Neuronal stem cell (in vitro differentiated cells): ENCODE data around the gene NTHL1.

Experiments
- DNase-seq: peaks from one replicate; pipeline ENCODE4 v3.0.0-alpha.2; 2013; ENCODE audit warnings: low spot score
- H2AFZ ChIP-seq: one replicate; pipeline ENCODE4 v1.6.1; 2013; ENCODE audit warnings: mild to moderate bottlenecking, low read length, inconsistent platforms
- H2AK5ac ChIP-seq: 2 replicates; pipeline ENCODE4 v1.6.1; 2013; ENCODE audit warnings: low read depth, mild to moderate bottlenecking, inconsistent platforms, low read length, moderate library complexity, mixed read lengths
- H2BK120ac ChIP-seq: 2 replicates; pipeline ENCODE4 v1.6.1; 2013; ENCODE audit warnings: low read depth, mild to moderate bottlenecking, inconsistent platforms, low read length, moderate library complexity, mixed read lengths
- H2BK12ac ChIP-seq: one replicate; pipeline ENCODE4 v1.6.1; 2013; ENCODE audit warnings: low read length, inconsistent platforms
- H2BK15ac ChIP-seq: 2 replicates; pipeline ENCODE4 v1.6.1; 2013; ENCODE audit warnings: mild to moderate bottlenecking, low read length, inconsistent platforms, mixed read lengths
- H2BK5ac ChIP-seq: one replicate; pipeline ENCODE4 v1.6.1; 2013; ENCODE audit warnings: inconsistent platforms, mild to moderate bottlenecking, low read length, moderate library complexity
- H3K14ac ChIP-seq: one replicate; pipeline ENCODE4 v1.6.1; 2013; ENCODE audit warnings: low read length, inconsistent platforms
- H3K18ac ChIP-seq: 2 replicates; pipeline ENCODE4 v1.6.1; 2013; ENCODE audit warnings: low read length, inconsistent platforms
- H3K23ac ChIP-seq: 2 replicates; pipeline ENCODE4 v1.6.1; 2013; ENCODE audit warnings: low read depth, mild to moderate bottlenecking, mixed read lengths, low read length, inconsistent platforms; ENCODE audit not compliant: poor library complexity
- H3K27ac ChIP-seq: replicated peaks from 3 replicates; pipeline ENCODE4 v1.5.1; 2013; ENCODE audit warnings: low read length, inconsistent platforms
- H3K27me3 ChIP-seq, 3 experiments: 2 replicates each; pipeline ENCODE4 v1.6.1; 2013; ENCODE audit warnings: low read length in 3 of 3, mild to moderate bottlenecking in 2 of 3, inconsistent platforms in 1 of 3, low read depth in 1 of 3, mixed read lengths in 1 of 3, moderate library complexity in 1 of 3; ENCODE audit not compliant: control insufficient read depth in 3 of 3, insufficient read depth in 3 of 3
- H3K36me3 ChIP-seq, 2 donors: replicated peaks in 1 of 2; 2 replicates each; pipeline ENCODE4 v1.6.1; 2013; ENCODE audit warnings: low read length in 2 of 2; ENCODE audit not compliant: control insufficient read depth in 2 of 2, insufficient read depth in 2 of 2
- H3K4ac ChIP-seq: 2 replicates; pipeline ENCODE4 v1.6.1; 2013; ENCODE audit warnings: inconsistent platforms, mild to moderate bottlenecking, low read length, moderate library complexity
- H3K4me1 ChIP-seq, 2 donors: 1 replicate in 1 of 2; 2 replicates in 1 of 2; pipeline ENCODE4 v1.6.1; 2013; ENCODE audit warnings: low read length in 2 of 2, low read depth in 1 of 2; ENCODE audit not compliant: control insufficient read depth in 2 of 2, insufficient read depth in 1 of 2
- H3K4me2 ChIP-seq: one replicate; pipeline ENCODE4 v1.6.1; 2013; ENCODE audit warnings: mild to moderate bottlenecking, low read length, inconsistent platforms; ENCODE audit not compliant: insufficient read depth, poor library complexity, severe bottlenecking
- H3K4me3 ChIP-seq, 2 donors: 2 replicates each; pipeline ENCODE4 v1.5.1; 2013; ENCODE audit warnings: low read length in 2 of 2, mild to moderate bottlenecking in 2 of 2, inconsistent platforms in 1 of 2, moderate library complexity in 1 of 2
- H3K79me1 ChIP-seq: one replicate; pipeline ENCODE4 v1.6.1; 2013; ENCODE audit warnings: low read depth, mild to moderate bottlenecking, inconsistent platforms, low read length, moderate library complexity
- H3K9ac ChIP-seq: one replicate; pipeline ENCODE4 v1.6.1; 2013; ENCODE audit warnings: mild to moderate bottlenecking, low read depth, low read length, inconsistent platforms; ENCODE audit not compliant: poor library complexity
- H3K9me3 ChIP-seq, 2 donors: replicated peaks in 1 of 2; 2 replicates each; pipeline versions ENCODE3 to v1.6.1; 2013; ENCODE audit warnings: low read length in 2 of 2, mild to moderate bottlenecking in 2 of 2, inconsistent platforms in 1 of 2, low read depth in 1 of 2, mixed read lengths in 1 of 2, moderate library complexity in 1 of 2; ENCODE audit not compliant: control insufficient read depth in 2 of 2, insufficient read depth in 1 of 2
- H4K8ac ChIP-seq: one replicate; pipeline ENCODE4 v1.6.1; 2013; ENCODE audit warnings: low read depth, mild to moderate bottlenecking, inconsistent platforms, low read length, moderate library complexity
- H4K91ac ChIP-seq: one replicate; pipeline ENCODE4 v1.6.1; 2013; ENCODE audit warnings: low read length, low read depth, mild to moderate bottlenecking, inconsistent platforms; ENCODE audit not compliant: poor library complexity
- WGBS, 2 donors: extraction: QIAGEN DNeasy Blood & Tissue Kit; methylation state at CpG; one replicate each; pipeline ENCODE4 v1.1.7; 2013; ENCODE audit warnings: missing lambda C conversion rate in 2 of 2, mixed read lengths in 1 of 2; ENCODE audit not compliant: insufficient read length in 2 of 2, insufficient replicate concordance in 1 of 2; ENCODE audit errors: extremely low coverage in 2 of 2; 5-methylcytosine and 5-hydroxymethylcytosine counted together

NTHL1 gene

DNA sequence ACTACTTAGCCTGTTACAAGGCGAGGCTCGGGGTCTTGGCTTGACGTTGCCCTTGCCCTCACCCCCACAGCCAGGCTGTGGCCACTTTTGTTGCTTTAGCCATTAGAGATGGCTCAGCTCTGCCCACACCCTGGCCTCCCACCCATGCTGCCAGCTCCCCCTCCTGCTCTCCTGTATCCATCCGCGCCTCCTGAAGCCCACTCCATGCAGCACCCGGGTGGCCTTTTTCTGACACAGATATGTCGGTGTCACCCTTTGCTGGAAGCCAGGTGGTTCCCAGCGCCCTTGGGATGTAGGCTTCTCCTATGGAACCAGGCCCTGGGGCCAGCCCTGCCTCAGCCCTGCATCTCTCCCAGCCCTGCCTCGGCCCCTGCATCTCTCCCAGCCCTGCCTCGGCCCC, 9.8 kb upstream of the NTHL1 start:
- WGBS, 2 donors, result no CpG with 5 or more reads among the region's 10 CpGs
- Histone ChIP-seq H3K27me3 (no peaks in the 10 kb centered on the region), H3K27ac (no peak overlapping the region), H3K36me3 (peaks cover 32 to 74% of the 10 kb centered on the region in 2 donors), H4K91ac (no peak overlapping the region), H2BK5ac (peak overlapping the region; percentile 93), H3K4me3 (no peak overlapping the region), H2AK5ac (peak overlapping the region; percentile 81), H3K9ac (peak overlapping the region; percentile 14), H2BK120ac (no peak overlapping the region), H3K4ac (no peak overlapping the region), H2AFZ (no peak overlapping the region), H3K23ac (peak overlapping the region; percentile 55), H2BK15ac (no peak overlapping the region), H2BK12ac (no peak overlapping the region), H3K4me1 (peaks cover 0 to 13% of the 10 kb centered on the region in 2 donors), H3K4me2 (no peak overlapping the region), H3K18ac (peak overlapping the region; percentile 59), H3K79me1 (peaks cover 2% of the 10 kb centered on the region), H3K14ac (no peak overlapping the region), H3K9me3 (no peaks in the 10 kb centered on the region), H4K8ac (peak overlapping the region; percentile 93)
- DNase-seq, result no peak

DNA sequence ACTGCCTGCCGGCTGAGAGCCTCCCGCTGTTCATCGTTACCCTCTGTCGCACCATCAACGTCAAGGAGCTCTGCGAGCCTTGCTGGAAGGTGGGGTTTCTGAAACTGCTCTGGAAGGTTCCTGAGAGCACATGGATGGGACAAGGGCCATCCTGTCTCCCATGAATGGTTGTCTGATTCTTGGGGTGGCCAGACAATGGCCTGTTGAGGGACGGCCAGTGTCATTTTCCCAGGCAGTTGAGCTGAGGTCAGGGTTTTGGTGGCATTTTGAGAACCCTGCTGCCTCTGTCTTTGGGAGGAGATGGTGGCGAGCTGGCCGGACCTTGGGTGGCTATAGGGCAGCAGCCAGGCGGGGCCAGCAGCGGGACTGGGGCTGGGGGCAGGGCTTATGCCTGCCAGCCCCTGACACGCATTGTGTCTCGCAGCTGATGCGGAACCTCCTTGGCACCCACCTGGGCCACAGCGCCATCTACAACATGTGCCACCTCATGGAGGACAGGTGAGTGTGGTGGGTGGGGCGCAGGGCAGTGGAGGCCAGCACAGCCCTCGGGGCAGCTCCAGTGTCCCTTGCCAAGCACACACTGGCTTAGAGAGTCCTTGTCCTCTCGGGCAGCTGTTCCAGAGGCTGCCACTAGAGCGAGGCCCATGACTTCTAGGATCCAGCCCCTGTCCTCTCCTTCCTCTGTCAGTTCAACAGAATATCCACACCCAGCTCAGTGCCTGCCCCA, 9.2 kb upstream of the NTHL1 start:
- H2BK5ac ChIP-seq, result no peak overlapping the region
- peak overlapping the region; percentile 86 for H2BK12ac ChIP-seq
- H3K27ac ChIP-seq, result no peak overlapping the region
- H3K4me3 ChIP-seq, result peak overlapping the region in 1 of 2 donors; percentile 43
- WGBS, 2 donors, result no CpG with 5 or more reads among the region's 19 CpGs
- H3K4me1 ChIP-seq, result peaks cover 0 to 13% of the 10 kb centered on the region in 2 donors
- H3K18ac ChIP-seq, result peak overlapping the region; percentile 59
- H2AFZ ChIP-seq, result no peak overlapping the region
- peak overlapping the region; percentile 93 for H4K8ac ChIP-seq
- no peaks in the 10 kb centered on the region for H3K27me3 ChIP-seq
- no peak overlapping the region for H3K4me2 ChIP-seq
- H3K9ac ChIP-seq, result peak overlapping the region; percentile 83
- peaks cover 2% of the 10 kb centered on the region for H3K79me1 ChIP-seq
- H2BK120ac ChIP-seq, result no peak overlapping the region
- peak overlapping the region; percentile 70 for H3K4ac ChIP-seq
- H2AK5ac ChIP-seq, result peak overlapping the region; percentile 81
- H3K14ac ChIP-seq, result no peak overlapping the region
- H3K9me3 ChIP-seq, result no peaks in the 10 kb centered on the region
- H3K36me3 ChIP-seq, result peaks cover 36 to 74% of the 10 kb centered on the region in 2 donors
- DNase-seq, result no peak
- H4K91ac ChIP-seq, result no peak overlapping the region
- H2BK15ac ChIP-seq, result no peak overlapping the region
- peak overlapping the region; percentile 75 for H3K23ac ChIP-seq

- no CpG with 5 or more reads among the region's 15 CpGs for WGBS, 2 donors
- Histone ChIP-seq H3K4me1 (peaks cover 0 to 13% of the 10 kb centered on the region in 2 donors), H3K23ac (no peak overlapping the region), H3K4ac (no peak overlapping the region), H3K4me3 (peak overlapping the region in 1 of 2 donors; percentile 43), H4K8ac (no peak overlapping the region), H3K79me1 (peaks cover 2% of the 10 kb centered on the region), H2BK5ac (no peak overlapping the region), H2BK12ac (no peak overlapping the region), H4K91ac (no peak overlapping the region), H2AK5ac (peak overlapping the region; percentile 3), H2BK120ac (no peak overlapping the region), H3K14ac (no peak overlapping the region), H2BK15ac (no peak overlapping the region), H3K9ac (no peak overlapping the region), H3K9me3 (no peaks in the 10 kb centered on the region), H2AFZ (no peak overlapping the region), H3K36me3 (peaks cover 38 to 77% of the 10 kb centered on the region in 2 donors), H3K27me3 (no peaks in the 10 kb centered on the region), H3K4me2 (no peak overlapping the region), H3K18ac (no peak overlapping the region), H3K27ac (no peak overlapping the region)
- no peak for DNase-seq
Observed at GRCh38 chr16:2056077-2056476, 8.4 kb upstream of the NTHL1 start.

DNA sequence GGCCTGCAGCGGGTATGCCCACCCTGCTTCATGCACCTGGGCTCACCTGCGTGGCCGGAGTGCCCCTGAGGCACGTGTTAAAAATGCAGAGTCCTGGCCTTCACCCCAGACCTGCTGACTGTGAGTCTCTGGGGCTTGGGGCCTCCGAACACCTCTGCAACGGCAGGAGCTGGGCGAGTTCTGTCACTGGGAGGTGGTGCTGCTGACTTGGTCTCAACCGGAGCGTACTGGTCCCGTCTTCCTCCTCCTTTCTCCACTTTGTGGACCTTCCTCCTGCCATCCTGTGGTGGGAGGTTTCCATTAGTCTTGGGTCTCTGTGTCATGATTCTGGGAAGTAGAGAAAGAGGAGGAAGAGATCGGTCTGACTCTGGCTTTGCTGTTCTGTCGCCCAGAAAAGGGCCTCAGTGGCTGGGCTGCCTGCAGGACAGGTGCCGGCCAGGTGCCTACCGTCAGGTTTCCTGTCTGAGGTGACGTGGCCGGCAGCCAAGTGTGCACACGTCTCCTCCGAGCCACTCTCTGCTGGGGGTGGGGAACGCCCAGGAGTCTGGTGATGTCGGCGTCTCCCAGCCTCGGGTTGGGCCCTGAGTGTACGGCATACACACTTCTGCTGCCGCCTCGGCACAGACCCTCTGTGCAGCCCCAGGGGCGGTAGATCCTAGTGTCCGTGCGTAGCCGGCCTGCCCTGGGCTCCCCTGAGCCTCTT, 7.1 kb upstream of the NTHL1 start:
- Histone ChIP-seq H3K4ac (no peak overlapping the region), H3K9ac (peak overlapping the region; percentile 57)

More for the DNA sequence above, 7.1 kb upstream of the NTHL1 start:
- Histone ChIP-seq H4K91ac (no peak overlapping the region), H2BK12ac (no peak overlapping the region), H3K27ac (no peak overlapping the region), H3K4me3 (no peak overlapping the region), H3K9me3 (no peaks in the 10 kb centered on the region), H3K4me2 (no peak overlapping the region), H2AK5ac (no peak overlapping the region), H3K36me3 (peaks cover 41 to 73% of the 10 kb centered on the region in 2 donors), H2BK15ac (no peak overlapping the region), H3K23ac (peak overlapping the region; percentile 52), H2BK5ac (no peak overlapping the region), H2BK120ac (no peak overlapping the region), H3K4me1 (peaks cover 0 to 11% of the 10 kb centered on the region in 2 donors), H3K18ac (no peak overlapping the region), H3K27me3 (no peaks in the 10 kb centered on the region), H3K79me1 (peaks cover 2% of the 10 kb centered on the region), H3K14ac (no peak overlapping the region), H2AFZ (no peak overlapping the region), H4K8ac (no peak overlapping the region)
- no CpG with 5 or more reads among the region's 29 CpGs for WGBS, 2 donors
- no peak for DNase-seq
